ENCODE results near the gene RPS6KB2. TPM values are rescaled to one million over a fixed set of nuclear protein-coding genes. Genes with fewer than 3 reads are reported as not detected.

RPS6KB2 gene
- total and polyA plus RNA-seq, 2 donors (not counting 1 experiment from before 2014, with no cell fraction given): 29.0 to 30.6 TPM

DNA sequence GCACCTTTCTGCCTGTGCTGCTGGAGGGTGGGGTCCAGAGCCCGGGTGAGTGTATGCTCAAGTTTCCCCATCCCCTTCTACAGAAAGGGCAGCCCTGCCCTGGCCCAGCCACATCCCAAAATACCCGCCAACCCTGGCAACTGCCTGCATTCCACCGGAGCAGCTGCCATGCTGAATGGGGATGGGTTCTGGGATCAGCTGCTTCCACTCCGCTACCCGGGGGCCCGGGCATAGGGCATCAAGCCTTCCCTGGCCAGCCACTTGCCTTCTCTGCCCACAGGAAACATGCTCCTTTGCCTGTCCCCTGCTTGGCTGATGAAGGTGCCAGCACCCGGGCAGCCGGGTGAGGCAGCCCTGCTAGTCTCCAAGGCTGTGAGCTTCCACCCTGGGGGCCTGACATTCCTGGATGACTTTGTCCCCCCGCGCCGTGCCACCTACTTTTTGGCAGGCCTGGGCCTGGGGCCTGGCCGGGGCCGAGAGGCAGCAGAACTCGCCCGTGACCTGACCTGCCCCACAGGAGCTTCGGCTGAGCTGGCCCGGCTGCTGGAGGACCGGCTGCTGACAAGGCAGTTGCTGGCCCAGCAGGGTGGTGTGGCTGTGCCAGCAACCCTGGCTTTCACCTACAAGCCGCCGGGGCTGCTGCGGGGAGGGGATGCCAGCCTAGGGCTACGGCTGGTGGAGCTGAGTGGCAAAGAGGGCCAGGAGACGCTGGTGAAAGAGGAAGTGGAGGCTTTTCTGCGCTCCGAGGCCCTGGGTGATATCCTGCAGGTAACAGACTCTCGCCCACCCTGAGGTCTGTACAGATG lies 9.6 kb upstream of the RPS6KB2 start:
- Histone ChIP-seq H3K4me1 (ENCODE audit: control insufficient read depth, extremely low read depth, insufficient read depth, low read length) (peaks cover 5% of the 10 kb centered on the region), H4K20me1 (ENCODE audit: control insufficient read depth, extremely low read depth, insufficient read depth, low read length) (no peaks in the 10 kb centered on the region), H2AFZ (ENCODE audit: low read length) (no peak overlapping the region), H3K9ac (ENCODE audit: insufficient read depth, low read length) (no peak overlapping the region), H3K4me2 (ENCODE audit: extremely low read depth, insufficient read depth, low read length) (no peak overlapping the region), H3K9me3 (ENCODE audit: control insufficient read depth, insufficient read depth, low read depth, low read length) (no peaks in the 10 kb centered on the region), H3K79me2 (ENCODE audit: control insufficient read depth, insufficient read depth, low read length) (no peaks in the 10 kb centered on the region), H3K27ac (ENCODE audit: insufficient read depth, low read length) (no peak overlapping the region), H3K27me3 (ENCODE audit: control insufficient read depth, insufficient read depth, low read length) (peaks cover 8% of the 10 kb centered on the region), H3K36me3 (ENCODE audit: control insufficient read depth, insufficient read depth, low read length) (no peaks in the 10 kb centered on the region), H3K4me3 (replicated peaks in 1 of 4; ENCODE audit: control extremely low read depth in 1 of 4, insufficient read depth in 1 of 4, low read depth in 3 of 4, low read length in 4 of 4) (no peak overlapping the region)
- TF ChIP-seq, protein P1, sequence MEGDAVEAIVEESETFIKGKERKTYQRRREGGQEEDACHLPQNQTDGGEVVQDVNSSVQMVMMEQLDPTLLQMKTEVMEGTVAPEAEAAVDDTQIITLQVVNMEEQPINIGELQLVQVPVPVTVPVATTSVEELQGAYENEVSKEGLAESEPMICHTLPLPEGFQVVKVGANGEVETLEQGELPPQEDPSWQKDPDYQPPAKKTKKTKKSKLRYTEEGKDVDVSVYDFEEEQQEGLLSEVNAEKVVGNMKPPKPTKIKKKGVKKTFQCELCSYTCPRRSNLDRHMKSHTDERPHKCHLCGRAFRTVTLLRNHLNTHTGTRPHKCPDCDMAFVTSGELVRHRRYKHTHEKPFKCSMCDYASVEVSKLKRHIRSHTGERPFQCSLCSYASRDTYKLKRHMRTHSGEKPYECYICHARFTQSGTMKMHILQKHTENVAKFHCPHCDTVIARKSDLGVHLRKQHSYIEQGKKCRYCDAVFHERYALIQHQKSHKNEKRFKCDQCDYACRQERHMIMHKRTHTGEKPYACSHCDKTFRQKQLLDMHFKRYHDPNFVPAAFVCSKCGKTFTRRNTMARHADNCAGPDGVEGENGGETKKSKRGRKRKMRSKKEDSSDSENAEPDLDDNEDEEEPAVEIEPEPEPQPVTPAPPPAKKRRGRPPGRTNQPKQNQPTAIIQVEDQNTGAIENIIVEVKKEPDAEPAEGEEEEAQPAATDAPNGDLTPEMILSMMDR (conservative IDR thresholded peaks at IDR 0.05 in 1 of 2, IDR thresholded peaks at IDR 0.05 in 1 of 2; ENCODE audit: low read depth in 1 of 2, low read length in 2 of 2): no peak
- no peak for TF ChIP-seq EZH2 (IDR thresholded peaks at IDR 0.05; ENCODE audit: low read length, missing control alignments)
- no peak for DNase-seq (ENCODE audit: low read depth in 2 of 2)

DNA sequence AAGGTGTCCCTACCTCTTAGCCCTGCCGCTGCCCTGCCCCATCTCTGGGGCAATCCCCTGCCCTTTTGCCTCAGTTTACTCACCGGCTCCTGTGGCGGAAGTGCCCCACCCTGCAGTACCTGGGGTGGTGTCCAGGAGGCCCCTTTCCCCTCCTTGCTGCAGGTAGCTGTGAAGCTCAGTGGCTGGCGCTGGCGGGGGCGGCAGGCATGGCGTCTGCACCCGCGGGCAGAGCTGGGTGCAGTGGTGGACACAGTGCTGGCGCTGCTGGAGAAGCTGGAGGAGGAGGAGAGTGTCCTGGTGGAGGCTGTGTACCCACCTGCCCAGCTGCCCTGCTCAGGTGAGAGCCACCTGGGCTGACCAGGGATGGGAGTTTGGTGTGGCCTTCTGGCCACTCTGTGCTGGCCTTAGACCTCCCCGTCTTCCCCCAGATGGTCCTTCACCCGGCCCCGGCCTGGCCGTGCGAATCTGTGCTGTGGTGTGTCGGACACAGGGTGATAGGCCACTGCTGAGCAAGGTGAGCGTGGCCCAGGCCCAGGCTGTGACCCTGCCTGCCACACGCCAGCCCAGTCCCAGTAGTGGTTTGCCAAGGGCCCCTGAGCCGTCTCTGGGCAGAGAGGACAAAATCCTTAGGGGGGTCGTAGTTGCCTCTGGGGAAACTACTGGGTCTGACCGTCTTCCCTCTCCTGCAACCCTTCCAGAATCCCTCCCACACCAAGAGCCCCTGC lies 8.8 kb upstream of the RPS6KB2 start:
- H2AFZ ChIP-seq (ENCODE audit: low read length): no peak overlapping the region
- peaks cover 5% of the 10 kb centered on the region for H3K4me1 ChIP-seq (ENCODE audit: control insufficient read depth, extremely low read depth, insufficient read depth, low read length)
- H3K9me3 ChIP-seq (ENCODE audit: control insufficient read depth, insufficient read depth, low read depth, low read length): no peaks in the 10 kb centered on the region
- H3K4me3 ChIP-seq (replicated peaks in 1 of 4; ENCODE audit: control extremely low read depth in 1 of 4, insufficient read depth in 1 of 4, low read depth in 3 of 4, low read length in 4 of 4): no peak overlapping the region
- H3K27ac ChIP-seq (ENCODE audit: insufficient read depth, low read length): no peak overlapping the region
- H3K79me2 ChIP-seq (ENCODE audit: control insufficient read depth, insufficient read depth, low read length): no peaks in the 10 kb centered on the region
- H3K36me3 ChIP-seq (ENCODE audit: control insufficient read depth, insufficient read depth, low read length): no peaks in the 10 kb centered on the region
- TF ChIP-seq EZH2 (IDR thresholded peaks at IDR 0.05; ENCODE audit: low read length, missing control alignments): no peak
- TF ChIP-seq, protein P1 (conservative IDR thresholded peaks at IDR 0.05 in 1 of 2, IDR thresholded peaks at IDR 0.05 in 1 of 2; ENCODE audit: low read depth in 1 of 2, low read length in 2 of 2): no peak
- H3K9ac ChIP-seq (ENCODE audit: insufficient read depth, low read length): no peak overlapping the region
- no peak for DNase-seq (ENCODE audit: low read depth in 2 of 2)
- no peak overlapping the region for H3K4me2 ChIP-seq (ENCODE audit: extremely low read depth, insufficient read depth, low read length)
- H3K27me3 ChIP-seq (ENCODE audit: control insufficient read depth, insufficient read depth, low read length): peaks cover 8% of the 10 kb centered on the region
- H4K20me1 ChIP-seq (ENCODE audit: control insufficient read depth, extremely low read depth, insufficient read depth, low read length): no peaks in the 10 kb centered on the region

DNA sequence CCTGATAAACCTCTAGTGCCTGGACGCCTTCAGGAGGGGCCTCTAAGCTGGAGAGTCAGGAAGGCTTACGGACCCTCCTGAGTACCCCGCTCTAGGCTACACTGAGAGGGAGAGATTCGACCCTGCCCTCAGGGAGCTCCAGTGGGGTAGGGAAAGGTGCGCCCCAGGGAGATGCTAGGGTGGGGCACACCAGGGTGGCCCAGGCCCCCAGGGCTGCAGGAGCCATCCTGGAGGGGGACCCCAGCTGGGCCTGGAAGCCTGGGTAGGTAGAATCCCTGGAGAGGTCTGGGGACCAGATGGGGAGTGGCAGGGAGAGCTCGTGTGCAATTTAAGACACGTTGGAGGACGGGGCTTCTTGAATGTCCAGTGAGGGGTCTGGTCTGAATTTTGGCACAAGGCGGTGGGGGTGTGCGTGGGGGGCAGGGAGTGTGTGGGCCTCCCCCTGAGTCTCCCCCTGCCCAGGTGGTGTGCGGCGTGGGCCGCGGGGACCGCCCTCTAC lies 8.1 kb upstream of the RPS6KB2 start:
- Histone ChIP-seq H3K4me1 (ENCODE audit: control insufficient read depth, extremely low read depth, insufficient read depth, low read length) (peaks cover 5% of the 10 kb centered on the region), H3K27me3 (ENCODE audit: control insufficient read depth, insufficient read depth, low read length) (peaks cover 1% of the 10 kb centered on the region), H3K27ac (ENCODE audit: insufficient read depth, low read length) (peak overlapping the region; percentile 27), H3K9me3 (ENCODE audit: control insufficient read depth, insufficient read depth, low read depth, low read length) (no peaks in the 10 kb centered on the region), H4K20me1 (ENCODE audit: control insufficient read depth, extremely low read depth, insufficient read depth, low read length) (no peaks in the 10 kb centered on the region), H3K9ac (ENCODE audit: insufficient read depth, low read length) (peak overlapping the region; percentile 69), H3K36me3 (ENCODE audit: control insufficient read depth, insufficient read depth, low read length) (no peaks in the 10 kb centered on the region), H2AFZ (ENCODE audit: low read length) (peak overlapping the region; percentile 59), H3K79me2 (ENCODE audit: control insufficient read depth, insufficient read depth, low read length) (no peaks in the 10 kb centered on the region), H3K4me3 (replicated peaks in 1 of 4; ENCODE audit: control extremely low read depth in 1 of 4, insufficient read depth in 1 of 4, low read depth in 3 of 4, low read length in 4 of 4) (peak overlapping the region in 3 of 4 experiments; percentile 27 to 55 (median 47)), H3K4me2 (ENCODE audit: extremely low read depth, insufficient read depth, low read length) (peak overlapping the region; percentile 85)
- no peak for TF ChIP-seq EZH2 (IDR thresholded peaks at IDR 0.05; ENCODE audit: low read length, missing control alignments)
- TF ChIP-seq, protein P1 (conservative IDR thresholded peaks at IDR 0.05 in 1 of 2, IDR thresholded peaks at IDR 0.05 in 1 of 2; ENCODE audit: low read depth in 1 of 2, low read length in 2 of 2): no peak
- no peak for DNase-seq (ENCODE audit: low read depth in 2 of 2)

Data from fibroblast of lung (primary cell).